Measurements from ENCODE around the gene INPP4A.

The INPP4A gene

DNA sequence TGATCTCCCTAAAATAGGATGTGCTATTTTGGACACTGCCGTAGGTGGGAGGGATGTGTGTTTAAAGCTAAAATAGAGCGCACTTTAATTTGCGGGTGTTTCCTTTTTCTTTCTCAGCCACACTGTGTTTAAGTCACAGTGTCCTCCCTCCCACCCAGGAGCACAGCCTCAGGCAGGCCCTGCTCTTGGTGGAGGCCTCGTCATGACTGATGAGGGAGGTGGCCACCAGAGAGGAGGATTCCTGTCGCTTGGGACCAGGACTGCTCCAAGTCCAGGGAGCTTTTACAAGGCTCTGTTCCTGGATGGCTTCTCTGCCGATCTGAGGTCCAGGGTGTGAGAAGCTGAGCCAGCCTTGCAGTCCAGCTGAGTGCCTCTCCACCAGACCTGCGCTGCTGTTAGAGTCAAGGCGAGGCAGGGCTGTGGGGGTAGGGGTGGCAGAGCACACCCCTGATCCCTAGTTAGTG is 33.5 kb downstream of the INPP4A start:
- DNase-seq, result no peak

DNA sequence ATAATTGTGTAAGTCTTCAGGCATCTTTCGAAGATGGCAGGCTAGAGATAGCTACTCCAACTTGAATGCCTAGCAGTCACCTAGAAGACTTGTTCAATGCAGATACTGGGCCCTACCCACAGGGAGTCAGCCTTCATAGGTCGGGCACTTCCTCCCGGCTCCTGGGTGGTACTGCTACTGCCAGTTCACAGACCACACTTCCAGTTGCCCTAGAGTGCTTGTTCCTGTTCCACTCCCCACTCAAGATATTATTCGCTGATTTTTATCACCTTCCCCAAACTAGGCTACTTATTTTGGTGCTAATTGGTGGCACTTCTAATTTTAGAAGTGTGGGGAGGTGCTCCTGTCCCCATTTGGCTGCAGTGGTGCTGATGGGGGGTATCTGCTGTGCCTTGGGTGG is 34.2 kb downstream of the INPP4A start:
- no peak for DNase-seq

DNA sequence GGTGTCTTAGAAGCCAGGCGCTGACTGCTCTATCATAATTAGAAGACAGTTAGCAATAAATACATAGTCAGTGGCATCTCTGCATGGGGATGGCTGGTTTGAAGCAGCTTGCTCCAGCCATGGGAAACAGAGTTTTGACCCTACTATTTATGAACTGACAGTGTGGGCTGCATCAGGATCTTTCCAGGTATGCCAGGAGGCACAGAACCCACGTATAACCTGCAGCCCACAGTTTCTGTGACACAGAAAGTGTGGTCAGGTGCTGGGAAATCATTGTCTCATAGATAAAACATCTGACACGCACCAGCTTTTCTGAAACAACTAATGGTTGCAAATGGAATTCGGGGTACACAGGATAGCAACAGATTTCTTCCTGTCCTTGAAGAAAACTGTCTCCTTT is 34.7 kb downstream of the INPP4A start:
- DNase-seq, result no peak

DNA sequence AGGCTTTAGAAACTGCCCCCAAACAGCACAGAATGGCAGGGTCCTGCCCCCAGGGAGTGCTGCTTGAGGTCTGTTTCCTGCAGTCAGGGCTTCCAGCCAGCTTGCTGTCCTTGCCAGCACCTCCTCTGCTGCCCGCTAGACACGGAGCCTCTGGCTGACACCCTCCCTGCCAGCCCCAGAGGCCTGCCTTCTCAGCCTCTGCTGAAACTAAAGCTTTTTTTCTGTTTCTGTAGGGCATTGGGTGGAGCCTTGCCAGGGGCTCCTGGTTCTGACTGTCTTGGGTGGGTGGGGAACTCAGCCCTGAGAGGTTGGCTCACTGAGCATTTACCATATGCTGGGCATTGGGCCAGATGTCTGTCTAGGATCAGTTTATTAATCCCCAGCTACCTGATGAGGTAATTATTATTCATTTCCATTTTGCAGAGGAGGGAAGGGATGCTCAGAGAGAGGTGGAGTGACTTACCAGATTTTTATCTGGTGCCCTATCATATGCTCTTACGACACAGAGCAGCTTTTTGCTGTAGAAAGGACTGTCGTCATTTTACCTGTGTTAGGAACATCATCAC is 35.4 kb downstream of the INPP4A start:
- DNase-seq, result no peak

DNA sequence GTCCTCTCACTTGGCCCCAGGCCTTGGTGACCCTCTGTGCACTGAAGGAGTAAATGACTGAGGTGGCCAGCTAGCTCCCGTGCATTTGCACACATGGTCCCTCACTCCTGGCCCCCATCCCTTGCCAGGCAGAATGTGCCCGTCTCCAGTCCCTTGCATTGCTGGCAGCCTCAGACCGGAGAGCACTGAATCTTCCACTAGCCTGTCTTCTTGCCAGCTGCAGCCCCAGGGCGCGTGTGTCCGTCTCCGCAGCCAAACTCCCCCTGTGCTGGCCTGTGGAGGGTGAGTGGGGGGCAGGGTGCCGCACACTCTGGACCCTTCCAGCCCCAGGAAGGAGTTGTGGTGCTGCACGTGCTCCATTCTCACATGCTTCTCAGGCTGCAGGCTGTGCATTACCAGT is 35.9 kb downstream of the INPP4A start:
- no peak for DNase-seq

DNA sequence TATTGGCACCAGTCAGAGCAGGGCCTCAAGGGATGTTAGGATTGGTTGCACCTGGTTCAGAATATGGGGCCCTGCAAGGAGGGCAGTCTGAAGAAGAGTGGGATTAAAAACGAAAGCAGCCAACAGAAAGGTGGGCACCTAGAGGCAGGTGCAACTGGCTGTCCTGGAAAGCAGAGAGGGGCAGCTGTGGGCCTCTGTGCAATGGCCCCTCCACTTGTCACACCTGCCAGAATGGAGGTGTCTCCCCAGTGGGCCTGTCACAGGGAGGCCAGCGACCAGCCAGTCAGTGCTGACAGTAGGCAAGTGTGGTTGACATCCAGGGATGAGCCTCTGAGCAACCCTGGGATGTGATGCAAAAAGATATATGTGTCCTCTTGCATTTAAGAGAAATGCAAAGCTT is 37.7 kb downstream of the INPP4A start:
- no peak for DNase-seq

DNA sequence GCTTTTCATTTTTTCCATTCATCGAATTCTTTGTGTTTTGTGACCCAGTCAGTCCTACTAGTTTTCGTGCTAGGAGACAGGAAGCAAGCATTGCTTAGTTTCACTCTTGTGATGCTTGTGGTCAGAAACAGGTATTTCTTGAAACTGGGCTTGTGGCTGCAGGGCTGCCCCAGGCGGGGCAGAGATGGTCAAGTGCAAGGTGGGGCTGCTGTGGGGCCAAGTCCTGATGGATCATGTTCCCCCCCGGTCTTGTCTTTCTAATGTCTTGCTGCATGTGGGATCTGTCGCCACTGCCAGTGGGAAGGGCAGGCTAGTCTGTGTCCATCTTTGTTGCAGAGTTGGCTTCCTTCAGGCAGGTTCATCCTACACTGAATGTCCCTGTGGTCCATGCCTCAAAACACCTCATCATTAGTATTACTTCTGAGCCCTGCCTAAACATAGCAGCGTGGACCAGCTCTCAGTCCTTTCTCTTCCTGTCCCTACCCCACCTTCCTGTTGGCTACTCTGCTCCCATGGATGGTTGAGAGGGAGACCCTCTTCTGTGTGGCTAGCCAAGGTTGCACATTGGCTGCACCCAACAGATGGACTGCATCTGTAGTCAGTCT is 38.7 kb downstream of the INPP4A start:
- no peak for DNase-seq

DNA sequence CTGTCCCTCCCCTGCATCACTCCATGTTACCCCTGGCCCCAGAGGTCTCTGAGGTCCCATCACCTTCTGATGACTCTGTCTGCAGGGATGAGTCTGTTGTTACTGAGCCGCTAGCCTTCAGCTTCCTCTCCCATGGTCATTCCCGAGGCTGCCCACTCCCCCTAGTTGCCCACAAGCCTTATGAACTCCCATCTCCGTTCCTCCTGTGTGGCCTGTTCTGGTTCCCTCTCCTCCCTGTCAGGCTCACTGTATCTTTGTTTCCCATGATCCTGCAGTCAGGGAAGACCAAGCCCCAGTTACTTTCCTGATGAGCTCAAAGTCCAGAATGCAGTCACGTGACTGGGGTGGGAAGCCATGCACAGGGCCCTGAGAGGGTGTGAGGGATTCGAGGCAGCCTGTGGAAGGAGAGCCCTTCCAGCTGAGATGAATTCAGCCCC is 39.5 kb downstream of the INPP4A start:
- DNase-seq, result no peak

DNA sequence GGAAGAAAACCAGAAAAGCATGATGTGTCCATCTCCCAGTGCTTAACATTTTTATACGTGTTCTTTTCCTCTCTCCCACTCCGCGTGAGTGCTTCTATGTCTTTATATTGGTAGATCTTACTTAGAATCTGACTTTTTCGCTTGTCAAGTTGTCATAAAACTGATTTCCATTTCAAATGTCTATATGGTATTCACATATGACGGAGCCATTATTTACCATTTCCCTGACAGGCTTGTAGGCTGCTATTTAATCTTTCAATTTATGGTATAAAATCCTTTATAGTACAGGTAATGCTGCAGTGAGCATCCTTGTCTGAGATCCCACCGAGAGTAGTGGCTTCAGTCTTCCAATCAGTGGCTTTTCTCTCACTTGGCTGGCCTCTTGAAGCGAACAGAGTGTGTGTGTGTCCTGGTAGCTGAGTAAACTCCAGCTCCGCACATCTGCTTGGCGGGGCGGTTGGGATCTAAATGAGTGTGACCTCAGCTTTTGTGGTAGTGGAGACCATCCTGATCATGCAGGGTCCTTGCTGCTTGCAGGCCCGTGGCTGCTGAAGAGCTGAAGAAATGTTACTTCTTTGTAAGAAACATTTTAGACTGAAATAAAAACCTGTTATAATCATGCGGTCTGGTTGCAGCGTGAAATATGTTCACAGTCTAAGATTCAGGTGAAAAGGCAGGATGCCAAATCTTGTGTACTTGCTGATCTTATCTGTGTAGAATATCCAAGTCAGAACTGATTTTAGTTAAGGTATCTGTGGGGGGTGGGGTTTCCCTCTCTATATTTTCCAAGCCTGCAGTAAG is 40.2 kb downstream of the INPP4A start:
- DNase-seq, result peak; percentile 33

DNA sequence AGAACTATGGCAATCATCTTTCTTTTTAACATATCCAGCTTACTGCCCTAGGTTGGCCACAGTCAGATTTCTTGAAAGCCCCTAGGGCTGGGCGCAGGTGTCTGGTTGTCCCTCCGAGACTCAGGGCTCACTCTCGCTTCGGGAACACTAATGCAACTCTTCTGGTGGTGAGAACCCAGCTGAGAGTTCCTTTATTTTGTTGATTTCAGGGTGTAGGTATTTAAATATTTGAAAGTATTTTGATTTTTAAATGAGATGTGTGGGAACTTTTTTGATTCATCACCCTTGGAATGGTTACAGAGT is 40.7 kb downstream of the INPP4A start:
- no peak for DNase-seq

DNA sequence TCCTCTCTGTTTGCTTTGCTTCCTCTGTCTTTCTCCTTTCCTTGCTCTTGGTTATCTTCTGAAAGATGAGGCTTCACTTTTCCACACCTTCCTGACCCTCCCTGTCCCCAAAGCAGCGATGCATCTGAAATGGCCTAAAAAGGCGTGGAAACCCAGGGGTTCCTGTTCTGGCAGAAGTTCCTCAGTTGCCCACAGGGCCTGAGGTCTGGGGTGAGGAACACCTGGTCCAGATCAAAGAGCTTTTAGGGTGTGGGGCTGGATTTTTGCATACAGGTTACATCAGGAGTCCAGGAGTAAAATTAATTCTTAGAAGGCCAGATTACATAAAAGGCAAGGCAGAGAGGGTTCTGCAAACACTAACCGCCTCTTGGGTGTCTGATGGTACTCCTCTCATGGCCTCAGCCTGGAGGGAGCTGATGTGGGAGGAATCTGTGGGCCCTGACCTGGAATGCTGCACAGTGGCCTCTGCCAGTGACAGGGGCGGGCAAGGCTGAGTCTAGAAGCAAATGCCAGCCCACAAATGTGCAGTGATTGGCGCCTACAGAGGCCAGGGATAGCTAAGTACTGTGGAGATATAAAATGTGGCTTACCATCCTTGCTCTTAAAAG is 41.8 kb downstream of the INPP4A start:
- no peak for DNase-seq

DNA sequence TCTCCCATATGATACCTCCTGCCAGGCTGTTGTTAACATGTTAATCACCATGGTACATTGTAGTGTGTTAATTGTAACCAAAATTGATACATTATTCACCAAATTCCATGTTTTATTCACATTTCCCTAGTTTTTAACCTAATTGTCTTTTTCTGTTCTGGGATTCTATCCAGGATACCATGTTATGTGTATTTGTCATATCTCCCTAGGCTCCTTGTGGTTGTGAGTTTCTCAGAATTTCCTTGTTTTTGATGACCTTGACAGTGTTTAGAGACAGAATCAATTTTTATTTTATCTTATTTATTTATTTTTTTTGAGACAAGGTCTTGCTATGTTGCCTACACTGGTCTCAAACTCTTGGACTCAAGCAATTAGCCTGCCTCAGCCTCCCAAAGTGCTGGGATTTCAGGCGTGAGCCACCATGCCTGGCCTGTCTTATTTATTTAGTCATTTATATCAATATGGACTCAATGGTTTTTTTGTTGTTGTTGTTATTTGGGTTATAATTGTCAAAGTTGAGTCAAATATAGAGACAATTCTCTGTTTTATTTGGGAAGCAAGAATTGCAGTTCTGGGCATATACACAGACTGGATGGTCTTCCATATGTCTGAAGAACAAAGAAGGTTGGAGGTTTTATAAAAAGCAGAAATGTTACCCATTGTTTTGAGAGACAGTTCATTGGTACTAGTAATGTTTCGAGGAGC is 42.6 kb downstream of the INPP4A start:
- no peak for DNase-seq

DNA sequence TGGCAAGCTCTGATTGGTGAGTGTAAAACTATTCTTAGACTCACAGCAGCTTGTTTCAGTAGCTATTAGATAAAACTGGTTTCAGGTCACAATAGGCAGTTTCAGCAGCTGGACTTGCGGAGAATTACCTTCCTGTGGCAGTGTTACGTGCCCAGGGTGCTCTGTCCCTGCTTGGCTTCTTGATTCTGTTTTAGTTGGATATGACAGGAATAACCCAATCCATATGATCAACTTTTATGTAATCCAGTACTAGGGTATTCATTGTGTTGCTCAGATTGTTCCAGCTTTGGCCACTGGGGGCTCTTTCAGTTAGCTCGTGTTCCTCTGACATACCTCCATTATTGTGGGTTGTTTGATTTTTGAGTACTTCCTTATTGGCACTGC is 43.1 kb downstream of the INPP4A start:
- peak; percentile 34 for DNase-seq

DNA sequence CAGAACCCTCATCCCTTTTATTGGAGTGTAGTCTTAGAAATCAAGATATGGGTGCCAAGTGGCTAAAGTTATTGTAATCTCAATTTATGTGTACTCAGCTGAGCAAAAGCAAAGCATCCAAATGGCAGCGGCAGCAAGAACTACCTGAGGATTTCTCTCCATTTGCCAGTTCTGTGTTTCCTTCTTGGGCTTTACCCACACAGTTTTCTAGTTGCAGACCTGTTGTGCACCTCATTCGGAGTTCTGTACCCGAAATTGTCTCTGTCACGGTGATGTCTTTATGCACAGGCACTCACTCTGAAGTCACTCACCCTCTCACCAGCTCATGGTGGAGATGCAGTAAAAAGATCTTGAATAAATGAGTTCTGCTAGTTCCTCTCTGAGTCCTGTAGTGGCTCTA is 43.6 kb downstream of the INPP4A start:
- DNase-seq, result no peak

DNA sequence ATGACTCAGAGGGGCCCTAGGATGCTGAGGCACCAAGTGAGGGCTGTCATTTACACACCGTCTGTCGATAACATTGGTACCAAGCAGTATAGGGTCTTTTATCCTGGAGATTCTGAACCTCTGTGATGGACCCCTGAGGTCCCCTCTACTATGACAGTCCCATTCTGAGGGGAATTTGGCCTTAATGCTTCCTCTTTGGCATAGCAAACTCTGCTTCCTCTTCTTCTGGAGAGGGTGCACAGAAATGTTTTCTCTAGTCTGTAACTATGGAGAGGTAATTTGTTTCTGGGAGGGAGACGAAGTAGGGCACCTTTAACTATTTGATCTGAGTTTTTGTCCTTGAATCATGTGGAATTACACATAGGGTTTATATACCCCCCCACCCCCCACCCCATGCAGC is 44.8 kb downstream of the INPP4A start:
- no peak for DNase-seq

DNA sequence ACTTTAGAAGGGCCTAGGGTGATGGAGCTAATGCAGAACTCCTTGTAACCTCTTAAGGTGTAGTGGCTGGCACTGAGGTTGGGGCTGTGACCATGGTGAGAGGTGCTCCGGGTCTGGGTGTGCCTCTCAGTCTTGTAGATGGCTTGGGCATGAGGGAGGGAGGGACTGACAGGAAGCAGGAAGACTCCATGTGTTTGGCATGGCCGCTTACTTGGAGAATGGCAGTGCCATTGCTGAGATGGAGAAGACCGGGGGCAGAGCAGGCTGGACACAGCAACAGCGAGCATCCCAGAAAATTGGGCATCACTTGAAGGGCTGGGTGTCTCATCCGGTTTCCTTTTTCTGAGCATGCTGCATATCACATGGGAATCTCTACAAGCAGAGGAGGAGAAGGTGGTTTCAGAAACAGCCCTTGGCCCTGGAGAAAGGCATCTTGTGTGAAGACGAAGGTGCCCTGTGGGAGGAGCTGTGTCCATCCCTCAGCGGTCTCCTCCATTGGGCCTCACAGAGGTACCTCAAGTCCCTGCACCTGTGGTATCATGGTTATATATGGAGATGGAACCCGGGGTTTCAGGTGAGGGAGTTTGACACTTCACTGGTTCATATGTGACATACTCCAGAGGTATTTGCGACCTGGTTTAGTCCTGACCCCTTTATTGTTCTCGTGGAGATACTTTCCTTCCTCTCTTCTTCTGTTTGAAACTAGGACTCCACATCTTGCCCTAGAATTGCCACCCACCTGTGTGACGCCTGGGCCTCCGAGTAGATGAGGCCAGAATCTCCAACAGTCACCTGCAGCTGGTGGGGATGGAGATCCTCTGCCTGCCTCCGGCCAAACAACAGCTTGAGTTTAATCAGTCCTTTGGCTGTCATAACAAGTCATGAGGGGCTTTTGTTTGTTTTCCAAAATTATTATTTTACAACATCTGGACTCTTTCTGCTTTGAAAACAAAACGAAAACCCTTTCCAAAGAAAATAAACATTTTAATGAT is 45.6 kb downstream of the INPP4A start:
- no peak for DNase-seq

DNA sequence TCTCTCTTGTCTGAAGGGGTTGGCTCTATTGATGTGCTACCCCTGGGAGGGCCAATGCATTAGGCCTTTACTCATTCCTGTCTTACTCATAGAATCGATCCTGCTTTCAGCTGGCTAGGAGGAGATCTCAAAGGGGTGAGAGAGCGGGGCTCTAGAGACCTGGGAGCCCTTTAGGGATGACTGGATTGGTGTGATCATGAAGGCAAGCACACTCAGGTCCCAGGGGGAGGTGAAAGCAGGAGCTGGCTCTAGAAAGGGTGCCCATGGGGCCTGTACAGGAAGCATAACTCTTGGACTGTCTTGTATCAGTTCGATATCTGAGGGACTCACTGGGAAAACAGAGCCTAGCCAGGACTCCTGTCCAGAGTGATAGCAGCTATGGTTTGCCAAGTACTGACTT is 47.8 kb downstream of the INPP4A start:
- no peak for DNase-seq

DNA sequence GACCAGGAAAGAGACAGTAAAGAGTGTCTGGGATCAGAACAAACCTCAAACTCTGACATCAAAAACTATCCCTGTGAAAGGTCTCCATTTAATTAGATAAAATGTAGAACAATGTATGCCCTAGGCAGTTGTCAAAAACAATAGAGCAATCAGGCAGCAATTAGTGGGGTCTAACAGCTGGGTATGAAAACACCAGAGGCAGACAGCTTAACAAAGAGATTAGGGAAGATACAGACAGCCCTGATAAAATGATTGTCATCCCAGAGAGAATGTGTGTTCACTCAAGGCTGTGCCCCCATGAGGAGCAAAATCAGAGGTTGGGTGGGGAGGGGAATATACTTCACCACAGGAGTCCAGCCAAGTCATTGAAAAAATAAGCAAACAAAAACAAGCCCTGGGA is 50.0 kb downstream of the INPP4A start:
- DNase-seq, result no peak

DNA sequence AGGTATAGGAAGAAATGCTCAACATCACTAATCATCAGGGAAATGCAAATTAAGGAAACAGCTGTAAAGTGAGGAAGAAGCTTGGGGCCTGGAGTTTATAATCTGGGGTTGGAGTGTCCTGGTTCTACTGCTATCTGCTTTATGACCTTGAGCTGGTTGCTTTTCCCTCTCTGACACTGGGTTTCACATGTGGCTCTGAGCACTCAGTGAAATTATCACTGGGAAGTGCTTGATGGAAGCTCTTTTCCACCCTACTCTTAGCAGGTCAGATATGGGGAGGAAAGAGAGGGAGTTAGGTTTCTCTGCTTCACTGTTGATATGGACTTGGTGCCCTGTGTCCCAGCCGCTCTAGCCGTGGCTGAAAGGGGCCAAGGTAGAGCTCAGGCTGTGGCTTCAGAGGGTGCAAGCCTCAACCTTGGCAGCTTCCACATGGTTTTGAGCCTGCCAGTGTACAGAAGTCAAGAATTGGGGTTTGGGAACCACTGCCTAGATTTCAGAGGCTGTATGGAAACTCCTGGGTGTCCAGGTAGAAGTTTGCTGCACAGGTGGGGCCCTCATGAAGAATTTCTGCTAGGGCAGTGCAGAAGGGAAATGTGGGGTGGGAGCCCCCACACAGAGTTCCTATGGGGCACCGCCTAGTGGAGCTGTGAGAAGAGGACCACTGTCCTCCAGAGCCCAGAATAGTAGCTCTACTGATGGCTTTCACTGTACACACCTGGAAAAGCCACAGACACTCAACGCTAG is 52.3 kb downstream of the INPP4A start:
- DNase-seq, result no peak

DNA sequence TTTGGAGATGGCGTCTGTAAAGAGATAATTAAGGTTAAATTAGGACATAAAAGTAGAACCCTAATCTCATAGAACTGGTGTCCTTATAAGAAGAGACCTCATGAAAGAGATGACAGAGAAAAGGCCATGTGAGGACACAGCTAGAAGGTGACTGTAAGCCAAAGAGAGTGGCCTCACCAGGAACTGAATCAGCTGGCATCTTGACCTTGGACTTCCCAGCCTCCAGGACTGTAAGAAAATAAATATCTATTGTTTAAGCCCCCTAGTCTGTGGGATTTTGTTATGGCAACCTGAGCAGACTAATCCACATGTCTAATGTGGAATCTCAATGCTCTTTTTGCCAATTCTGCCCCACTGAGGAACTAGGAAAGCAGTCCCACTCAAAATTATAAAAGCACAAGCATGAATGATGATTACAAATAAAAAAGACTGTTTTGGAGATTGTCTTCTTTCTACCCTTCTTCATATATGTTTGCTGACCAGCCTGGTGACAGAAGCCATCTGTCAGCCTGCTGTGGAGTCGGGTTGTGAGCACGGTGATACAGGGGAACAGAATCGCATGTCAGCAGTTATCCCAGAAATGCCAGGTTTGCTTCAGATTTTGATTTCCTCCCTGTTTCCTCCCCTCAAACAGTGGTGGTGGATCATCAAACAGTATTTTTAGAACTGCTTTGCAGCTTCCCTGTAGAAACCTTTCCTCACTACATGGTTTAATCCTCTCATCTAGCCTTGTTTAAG is 54.2 kb downstream of the INPP4A start:
- no peak for DNase-seq

DNA sequence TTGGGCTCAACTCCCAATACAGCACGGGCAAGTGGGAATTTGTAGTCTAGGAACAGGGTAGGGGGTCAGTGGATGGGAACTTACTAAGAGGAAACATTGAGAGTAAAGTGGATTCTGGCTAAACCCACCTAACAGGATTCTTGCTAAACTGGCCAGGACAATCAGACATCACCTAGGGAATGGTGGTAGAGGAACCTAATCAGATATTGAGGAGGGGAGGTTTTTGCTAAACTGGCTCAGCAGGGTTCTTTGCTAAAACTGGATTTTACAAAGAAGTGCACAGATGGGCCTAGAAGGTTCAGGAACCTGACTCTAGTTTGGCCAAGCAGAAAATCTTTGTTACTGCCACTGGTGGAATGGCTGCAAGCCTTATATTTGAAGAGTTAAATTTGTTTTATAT is 55.9 kb downstream of the INPP4A start:
- DNase-seq, result no peak
